Neuron (in vitro differentiated cells): ENCODE measurements around the gene XXYLT1.

Source experiments
- H2AFZ ChIP-seq: one replicate; pipeline ENCODE4 v1.6.1; 2013; ENCODE audit warnings: low read depth, mild to moderate bottlenecking, inconsistent platforms, low read length, moderate library complexity
- H3K27me3 ChIP-seq: one replicate; pipeline ENCODE4 v1.6.1; 2013; ENCODE audit warnings: low read length; ENCODE audit not compliant: insufficient read depth
- H3K36me3 ChIP-seq: one replicate; pipeline ENCODE4 v1.6.1; 2013; ENCODE audit warnings: low read length; ENCODE audit not compliant: insufficient read depth
- H3K4me1 ChIP-seq: one replicate; pipeline ENCODE4 v1.6.1; 2013; ENCODE audit warnings: low read length; ENCODE audit not compliant: insufficient read depth
- H3K4me3 ChIP-seq: 2 replicates; pipeline ENCODE4 v1.5.1; 2013; ENCODE audit warnings: mild to moderate bottlenecking, low read length, moderate library complexity
- H3K9me3 ChIP-seq: one replicate; pipeline ENCODE4 v1.6.1; 2013; ENCODE audit warnings: low read length

The XXYLT1 gene

GRCh38 chr3:195123281-195123691 is 147.7 kb downstream of the XXYLT1 start:
- no peaks in the 10 kb centered on the region for H3K27me3 ChIP-seq
- H3K9me3 ChIP-seq = no peaks in the 10 kb centered on the region
- no peaks in the 10 kb centered on the region for H3K36me3 ChIP-seq
- H2AFZ ChIP-seq = no peak overlapping the region
- no peak overlapping the region for H3K4me3 ChIP-seq
- peaks cover 15% of the 10 kb centered on the region for H3K4me1 ChIP-seq

DNA sequence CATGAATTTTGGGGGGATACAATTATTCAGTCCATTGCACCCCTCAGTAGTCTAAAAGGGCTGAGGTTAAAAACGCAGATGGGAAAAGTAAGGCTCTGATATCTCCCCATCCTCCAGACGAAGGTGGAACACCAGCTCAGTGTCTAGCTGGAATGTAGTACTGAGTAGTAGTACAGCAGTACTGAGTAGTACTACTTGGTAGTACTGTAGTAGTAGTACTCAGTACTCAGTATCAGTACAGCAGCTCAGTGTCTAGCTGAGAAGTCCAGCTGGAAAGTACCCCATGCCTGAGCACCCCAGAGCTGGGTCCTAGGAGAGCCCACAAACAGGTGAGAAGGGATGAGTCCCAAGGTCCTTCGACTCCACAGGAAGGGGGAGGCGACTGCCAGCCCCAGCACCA is 148.7 kb downstream of the XXYLT1 start:
- no peaks in the 10 kb centered on the region for H3K9me3 ChIP-seq
- H3K4me1 ChIP-seq = peaks cover 25% of the 10 kb centered on the region
- H3K36me3 ChIP-seq = no peaks in the 10 kb centered on the region
- H3K27me3 ChIP-seq = no peaks in the 10 kb centered on the region
- H2AFZ ChIP-seq = no peak overlapping the region
- no peak overlapping the region for H3K4me3 ChIP-seq

GRCh38 chr3:195120267-195120601 is 150.7 kb downstream of the XXYLT1 start:
- no peak overlapping the region for H2AFZ ChIP-seq
- H3K9me3 ChIP-seq = no peaks in the 10 kb centered on the region
- H3K27me3 ChIP-seq = no peaks in the 10 kb centered on the region
- peaks cover 31% of the 10 kb centered on the region for H3K4me1 ChIP-seq
- no peaks in the 10 kb centered on the region for H3K36me3 ChIP-seq
- no peak overlapping the region for H3K4me3 ChIP-seq

- Histone ChIP-seq H3K36me3 (no peaks in the 10 kb centered on the region), H2AFZ (no peak overlapping the region), H3K9me3 (no peaks in the 10 kb centered on the region), H3K27me3 (no peaks in the 10 kb centered on the region), H3K4me1 (peaks cover 31% of the 10 kb centered on the region), H3K4me3 (peak overlapping the region; percentile 24)
Observed at GRCh38 chr3:195119461-195120266, 151.3 kb downstream of the XXYLT1 start.

- Histone ChIP-seq H3K27me3 (no peaks in the 10 kb centered on the region), H3K4me1 (peaks cover 31% of the 10 kb centered on the region), H3K4me3 (no peak overlapping the region), H2AFZ (no peak overlapping the region), H3K36me3 (no peaks in the 10 kb centered on the region), H3K9me3 (no peaks in the 10 kb centered on the region)
Observed at GRCh38 chr3:195118671-195119070, 152.3 kb downstream of the XXYLT1 start.

DNA sequence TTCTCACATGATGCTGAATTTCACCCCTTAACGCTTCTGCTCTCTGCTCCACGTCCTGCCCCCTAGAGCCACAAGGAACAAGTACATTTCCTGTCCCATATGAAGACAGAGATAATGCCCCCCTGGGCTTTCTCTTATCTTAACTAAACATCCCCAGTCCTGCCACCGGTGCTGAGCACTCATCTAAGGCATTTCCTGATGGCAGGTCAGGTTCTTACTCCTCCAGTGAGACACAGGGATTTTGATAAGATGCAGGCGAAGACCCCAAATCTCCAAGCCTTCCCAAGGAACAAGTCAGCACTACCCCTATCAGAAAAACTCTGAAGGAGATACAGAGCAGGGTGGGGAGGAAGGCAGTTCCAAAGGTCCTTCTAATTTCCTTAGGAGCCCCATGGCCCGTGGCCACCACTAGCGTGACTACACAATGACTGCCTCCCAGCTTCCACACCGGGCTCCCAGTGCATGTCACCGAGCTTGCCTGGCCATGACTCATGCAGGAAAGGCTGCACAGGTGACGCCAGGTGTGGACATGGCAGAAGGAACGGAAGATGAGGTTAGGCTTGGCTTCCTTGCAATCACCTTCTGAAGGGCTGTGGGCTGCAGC is 152.9 kb downstream of the XXYLT1 start:
- Histone ChIP-seq H3K36me3 (no peaks in the 10 kb centered on the region), H3K9me3 (no peaks in the 10 kb centered on the region), H3K4me3 (no peak overlapping the region), H3K27me3 (no peaks in the 10 kb centered on the region), H3K4me1 (peaks cover 31% of the 10 kb centered on the region), H2AFZ (no peak overlapping the region)

- H3K9me3 ChIP-seq = no peaks in the 10 kb centered on the region
- peaks cover 31% of the 10 kb centered on the region for H3K4me1 ChIP-seq
- no peak overlapping the region for H3K4me3 ChIP-seq
- H2AFZ ChIP-seq = no peak overlapping the region
- H3K27me3 ChIP-seq = no peaks in the 10 kb centered on the region
- no peaks in the 10 kb centered on the region for H3K36me3 ChIP-seq
Observed at GRCh38 chr3:195116407-195117185, 154.4 kb downstream of the XXYLT1 start.

DNA sequence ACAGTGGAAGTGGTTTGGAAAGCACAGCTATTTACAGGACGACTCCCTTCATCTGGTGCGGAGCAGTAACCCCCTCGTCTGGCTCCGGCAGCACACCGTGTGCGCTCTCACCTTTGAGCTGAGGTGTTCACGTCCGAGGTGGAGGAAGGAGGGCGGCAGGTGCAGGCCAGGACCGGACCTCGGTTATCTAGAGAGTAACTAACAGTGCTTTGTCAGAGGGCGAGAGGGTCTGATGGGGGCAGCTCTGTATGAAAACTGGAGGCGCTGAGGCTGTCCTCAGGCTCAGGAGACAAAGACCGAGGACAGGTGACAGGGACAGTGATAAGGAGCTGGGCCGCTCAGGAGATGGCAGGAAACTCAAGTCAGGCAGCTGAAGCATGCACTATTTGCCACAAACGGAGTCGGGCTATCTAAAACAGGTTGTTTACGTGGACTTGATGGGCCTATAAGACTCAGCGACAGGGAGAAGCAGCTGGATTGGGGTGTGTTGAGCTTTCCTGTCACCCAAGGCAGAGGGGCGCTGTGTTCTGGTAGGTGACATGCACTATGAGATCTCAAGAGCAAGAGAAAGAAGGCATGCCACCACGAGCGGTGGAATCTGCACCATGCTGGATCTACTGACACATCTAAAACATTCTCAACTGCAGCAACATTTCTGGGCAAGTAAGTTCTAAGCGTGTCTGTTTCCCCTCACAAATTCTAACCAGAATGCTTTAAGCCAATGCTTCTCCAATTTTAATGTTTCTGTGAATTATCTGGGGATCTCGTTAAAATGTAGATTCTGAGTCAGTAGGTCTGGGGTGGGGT is 155.2 kb downstream of the XXYLT1 start:
- H3K27me3 ChIP-seq = no peaks in the 10 kb centered on the region
- H3K9me3 ChIP-seq = no peaks in the 10 kb centered on the region
- no peak overlapping the region for H2AFZ ChIP-seq
- H3K4me1 ChIP-seq = peaks cover 31% of the 10 kb centered on the region
- H3K4me3 ChIP-seq = no peak overlapping the region
- H3K36me3 ChIP-seq = no peaks in the 10 kb centered on the region

GRCh38 chr3:195114786-195115599 is 156.0 kb downstream of the XXYLT1 start:
- Histone ChIP-seq H3K9me3 (no peaks in the 10 kb centered on the region), H3K4me1 (peaks cover 30% of the 10 kb centered on the region), H3K27me3 (no peaks in the 10 kb centered on the region), H3K36me3 (no peaks in the 10 kb centered on the region), H2AFZ (no peak overlapping the region), H3K4me3 (no peak overlapping the region)

DNA sequence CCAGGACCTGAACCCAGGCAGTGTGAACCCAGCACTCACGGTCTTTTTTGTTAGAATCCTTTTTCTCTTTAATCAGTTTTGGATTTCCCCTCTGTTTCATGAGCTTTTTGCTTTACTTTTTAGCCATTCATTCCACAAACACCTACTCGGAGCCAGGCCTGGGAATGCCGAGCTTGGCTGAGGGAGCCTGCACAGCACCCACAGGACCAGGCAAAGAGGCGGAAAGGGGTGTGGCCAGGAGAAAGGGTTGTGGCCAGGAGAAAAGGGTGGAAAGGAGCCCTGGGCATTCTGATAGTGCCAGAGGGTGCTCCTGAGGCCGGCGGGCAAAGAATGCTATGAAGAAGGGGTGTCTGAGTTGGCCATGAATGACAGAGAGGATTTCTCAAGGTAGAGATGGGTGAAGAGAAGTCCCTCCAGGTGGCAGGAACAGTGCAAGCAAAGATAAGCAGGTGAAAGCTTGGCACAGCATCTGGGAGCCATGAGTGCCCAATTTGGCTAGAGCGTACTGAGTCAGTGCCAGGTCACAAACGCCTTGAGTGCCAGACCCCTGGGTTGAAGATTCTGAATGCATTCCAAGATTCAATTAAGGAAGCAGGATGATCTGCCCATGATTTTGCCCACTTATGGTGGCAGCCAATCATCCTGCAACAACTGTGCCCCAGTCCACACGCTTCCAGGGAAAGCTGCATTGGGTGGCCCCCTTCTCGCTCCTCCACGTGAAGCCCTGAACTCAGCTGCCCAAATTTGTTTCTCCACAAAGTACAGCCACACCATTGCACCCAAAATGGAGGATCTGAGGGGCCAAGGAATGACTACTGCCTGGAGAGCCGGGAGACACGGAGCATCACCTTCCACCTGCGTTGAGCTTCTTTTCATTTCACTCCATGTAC is 157.2 kb downstream of the XXYLT1 start:
- H3K27me3 ChIP-seq = no peaks in the 10 kb centered on the region
- no peak overlapping the region for H2AFZ ChIP-seq
- no peak overlapping the region for H3K4me3 ChIP-seq
- no peaks in the 10 kb centered on the region for H3K9me3 ChIP-seq
- no peaks in the 10 kb centered on the region for H3K36me3 ChIP-seq
- H3K4me1 ChIP-seq = peaks cover 21% of the 10 kb centered on the region

DNA sequence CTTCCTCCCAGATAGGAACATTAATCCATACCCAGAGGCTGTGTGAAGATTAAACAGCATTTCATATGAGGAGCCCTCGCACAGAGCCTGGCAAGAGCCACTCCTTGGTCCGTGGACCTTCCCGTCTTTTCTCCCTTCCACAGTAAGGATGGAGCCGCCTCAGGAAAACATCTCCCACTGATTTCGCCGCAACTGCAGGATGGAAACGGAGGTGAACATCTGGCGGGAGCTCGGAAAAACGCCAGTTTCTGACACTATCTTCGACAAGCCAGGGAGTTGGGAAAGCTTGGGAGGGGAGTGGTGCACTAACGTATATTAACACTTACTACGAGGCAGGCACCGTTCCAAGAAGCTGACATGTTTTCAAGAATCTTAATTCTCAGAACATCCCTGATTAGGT is 157.9 kb downstream of the XXYLT1 start:
- H3K9me3 ChIP-seq = no peaks in the 10 kb centered on the region
- no peaks in the 10 kb centered on the region for H3K27me3 ChIP-seq
- H3K4me3 ChIP-seq = no peak overlapping the region
- H2AFZ ChIP-seq = no peak overlapping the region
- no peaks in the 10 kb centered on the region for H3K36me3 ChIP-seq
- peaks cover 14% of the 10 kb centered on the region for H3K4me1 ChIP-seq
